Cardiac muscle cell (in vitro differentiated cells and primary cell): ENCODE data around the gene ID2. TPM values are rescaled to one million over a fixed set of nuclear protein-coding genes. Genes with fewer than 3 reads are reported as not detected.
A peak's percentile ranks its signal among the peaks of the same experiment; 100 is the strongest.

Experiments
- DNase-seq, 2 donors: peaks; one replicate each; pipeline versions ENCODE4 v3.0.0 to v3.0.0-alpha.2; 2010 to 2017; ENCODE audit warnings: low read depth in 1 of 2, low spot score in 1 of 2
- H3K27ac ChIP-seq: fragments of 200-600 bp; sonication (generic); 2 replicates; pipeline ENCODE4 v1.5.1; 2016
- H3K27me3 ChIP-seq: fragments of 200-600 bp; sonication (generic); 2 replicates; pipeline ENCODE4 v1.6.0; 2016; ENCODE audit warnings: control low read depth
- H3K36me3 ChIP-seq: fragments of 200-600 bp; sonication (generic); 2 replicates; pipeline ENCODE4 v1.5.1; 2016; ENCODE audit warnings: control low read depth
- H3K4me1 ChIP-seq: fragments of 200-600 bp; sonication (generic); 2 replicates; pipeline ENCODE4 v1.8.1; 2017; ENCODE audit warnings: low read depth, mild to moderate bottlenecking, mixed run types
- H3K4me3 ChIP-seq: fragments of 200-600 bp; sonication (generic); 2 replicates; pipeline ENCODE4 v1.5.1; 2016; ENCODE audit warnings: mild to moderate bottlenecking
- H3K9me3 ChIP-seq: fragments of 200-600 bp; sonication (generic); 2 replicates; pipeline ENCODE4 v1.5.1; 2017; ENCODE audit warnings: low read depth, mild to moderate bottlenecking, control low read depth
- CTCF ChIP-seq: IDR thresholded peaks from 2 replicates; pipeline ENCODE4 v1.5.1; 2012; ENCODE audit warnings: low read depth, mild to moderate bottlenecking, low read length
- polyA plus RNA-seq: library from polyadenylated mRNA; unstranded; fragments of >200 nt; fragmentation: Nextera tagmentation; extraction: Ambion mirVana; gene quantifications from 2 replicates; pipeline ENCODE4 v1.2.1, GENCODE V29; 2016
- total RNA-seq: library from RNA; depleted of rRNA; stranded (reverse); fragments of >200 nt; gene quantifications from 2 replicates; pipeline ENCODE4 v1.2.3, GENCODE V29; 2016

ID2 gene
- total and polyA plus RNA-seq, 2 experiments from 2014 or later, result 409 to 780 TPM

- no peak for TF ChIP-seq CTCF
- H3K27ac ChIP-seq, result peak overlapping the region; percentile 100
- peak; percentile 70 to 87 for DNase-seq
- peaks cover 29% of the 10 kb centered on the region for H3K4me1 ChIP-seq
- H3K27me3 ChIP-seq, result no peaks in the 10 kb centered on the region
- H3K9me3 ChIP-seq, result no peaks in the 10 kb centered on the region
- H3K36me3 ChIP-seq, result no peaks in the 10 kb centered on the region
- peak overlapping the region; percentile 46 for H3K4me3 ChIP-seq
Observed at GRCh38 chr2:8676191-8676920, 5.5 kb upstream of the ID2 start.

GRCh38 chr2:8676921-8677645 lies 4.8 kb upstream of the ID2 start:
- no peaks in the 10 kb centered on the region for H3K9me3 ChIP-seq
- no peak for TF ChIP-seq CTCF
- H3K27me3 ChIP-seq, result no peaks in the 10 kb centered on the region
- H3K27ac ChIP-seq, result peak overlapping the region; percentile 100
- H3K4me3 ChIP-seq, result peak overlapping the region; percentile 46
- DNase-seq, result peak in 1 of 2 donors; percentile 50
- peaks cover 29% of the 10 kb centered on the region for H3K4me1 ChIP-seq
- H3K36me3 ChIP-seq, result no peaks in the 10 kb centered on the region

- peak; percentile 71 to 83 for DNase-seq
- no peaks in the 10 kb centered on the region for H3K27me3 ChIP-seq
Observed at GRCh38 chr2:8677646-8678592, 3.9 kb upstream of the ID2 start.

GRCh38 chr2:8678731-8679566 lies 2.9 kb upstream of the ID2 start:
- peak; percentile 96 to 98 for DNase-seq
- H3K9me3 ChIP-seq, result no peaks in the 10 kb centered on the region
- peaks cover 29% of the 10 kb centered on the region for H3K4me1 ChIP-seq
- H3K4me3 ChIP-seq, result peak overlapping the region; percentile 46
- H3K27me3 ChIP-seq, result no peaks in the 10 kb centered on the region
- H3K27ac ChIP-seq, result peak overlapping the region; percentile 100
- TF ChIP-seq CTCF, result no peak
- H3K36me3 ChIP-seq, result no peaks in the 10 kb centered on the region

More at GRCh38 chr2:8677646-8678592, 3.9 kb upstream of the ID2 start:
- Histone ChIP-seq H3K9me3 (no peaks in the 10 kb centered on the region), H3K4me1 (peaks cover 29% of the 10 kb centered on the region), H3K27ac (peak overlapping the region; percentile 100), H3K4me3 (peak overlapping the region; percentile 46), H3K36me3 (no peaks in the 10 kb centered on the region)
- TF ChIP-seq CTCF, result no peak

GRCh38 chr2:8679567-8679826 lies 2.4 kb upstream of the ID2 start:
- H3K36me3 ChIP-seq, result no peaks in the 10 kb centered on the region
- no peak for TF ChIP-seq CTCF
- peaks cover 29% of the 10 kb centered on the region for H3K4me1 ChIP-seq
- H3K9me3 ChIP-seq, result no peaks in the 10 kb centered on the region
- peak overlapping the region; percentile 100 for H3K27ac ChIP-seq
- no peak for DNase-seq
- H3K27me3 ChIP-seq, result no peaks in the 10 kb centered on the region
- H3K4me3 ChIP-seq, result peak overlapping the region; percentile 38
